GM18505 (cell line): ENCODE measurements around the gene JMJD8.
"Not testable (repeated sequence)": the region's sequence is repeated elsewhere in the genome, so short reads cannot be mapped to it uniquely, and the experiment has no call there.

Source experiments
- ATAC-seq: cut with Tn5 transposase; IDR thresholded peaks from one replicate; pipeline ENCODE4 v1.9.1; 2021; ENCODE audit not compliant: unreplicated experiment
- POLR2A ChIP-seq: IDR thresholded peaks from 4 replicates; pipeline ENCODE4 v1.6.1; 2011; ENCODE audit warnings: borderline replicate concordance; ENCODE audit not compliant: insufficient read depth, insufficient read length; ENCODE audit errors: extremely low read depth

Gene JMJD8

DNA sequence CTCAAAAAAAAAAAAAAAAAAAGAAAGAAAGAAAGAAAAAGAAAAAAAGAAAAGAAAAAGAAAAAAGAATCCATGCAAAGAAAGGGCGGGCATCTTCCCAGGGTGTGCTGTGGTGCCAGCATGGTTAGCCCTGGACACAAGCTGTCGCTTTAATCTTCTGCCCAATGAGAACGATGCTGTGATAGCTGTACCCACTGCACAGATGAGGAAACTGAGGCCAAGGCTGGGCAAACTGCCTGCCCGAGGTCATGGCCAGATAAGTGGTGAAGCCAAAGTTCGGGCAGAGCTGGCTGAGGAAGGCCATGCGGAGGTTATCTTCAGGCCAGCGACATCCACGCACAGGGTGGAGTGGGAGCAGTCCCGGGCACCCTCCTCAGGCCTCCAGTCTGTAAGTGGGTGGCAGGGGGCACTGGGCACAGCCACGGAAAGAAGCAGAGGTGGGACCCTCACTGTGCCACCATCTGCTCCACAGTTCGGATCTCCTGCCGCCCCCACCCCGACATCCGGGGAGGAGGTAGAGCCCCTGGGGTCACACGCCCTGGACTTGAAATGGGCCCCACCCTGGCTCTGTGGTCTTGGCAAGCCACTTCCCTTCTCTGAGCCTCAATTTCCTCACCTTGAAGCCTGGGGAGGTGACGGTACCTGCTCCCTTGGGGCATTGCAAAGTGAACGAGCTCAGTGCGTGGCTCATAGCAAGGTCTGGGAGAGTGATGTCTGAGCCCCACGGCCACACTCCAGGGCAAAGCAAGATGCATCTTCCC is 15.0 kb upstream of the JMJD8 start:
- no peak for ATAC-seq
- no peak for TF ChIP-seq POLR2A

DNA sequence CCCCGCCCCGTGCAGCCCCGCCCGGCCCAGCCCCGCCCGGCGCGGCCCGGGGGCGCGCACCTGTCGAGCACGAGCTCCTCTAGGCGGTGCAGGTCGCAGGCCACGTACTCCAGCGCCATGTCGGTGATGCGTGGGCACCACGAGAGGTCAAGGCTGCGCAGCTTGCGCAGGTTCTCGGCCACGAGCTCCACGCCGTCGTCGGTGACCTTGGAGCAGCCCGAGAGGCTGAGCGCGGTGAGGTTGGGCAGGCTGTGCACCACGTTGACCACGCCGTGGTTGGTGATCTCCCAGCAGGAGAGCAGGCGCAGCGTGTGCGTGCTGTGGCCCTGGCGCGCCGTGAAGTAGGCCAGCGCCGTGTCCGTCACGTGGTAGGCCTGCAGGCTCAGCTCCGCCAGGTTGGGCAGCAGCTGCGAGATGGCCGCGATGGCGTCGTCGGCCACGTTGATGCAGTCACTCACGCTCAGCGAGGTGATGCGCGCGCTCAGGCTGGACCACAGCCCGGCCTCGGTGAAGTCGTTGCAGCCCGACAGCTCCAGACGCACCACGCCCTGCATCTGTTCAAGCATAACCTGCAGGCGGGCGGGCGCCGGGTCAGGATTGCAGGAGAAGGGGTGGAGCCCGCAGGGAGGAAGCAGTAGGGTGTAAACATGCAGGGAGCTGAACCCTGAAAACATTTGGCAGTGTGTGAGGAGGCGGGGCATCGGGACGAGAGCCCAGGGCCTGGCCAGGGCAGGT is 11.4 kb upstream of the JMJD8 start:
- ATAC-seq = no peak
- no peak for TF ChIP-seq POLR2A

- no peak for TF ChIP-seq POLR2A
- no peak for ATAC-seq
Measured at GRCh38 chr16:694863-695354, 10.8 kb upstream of the JMJD8 start.

DNA sequence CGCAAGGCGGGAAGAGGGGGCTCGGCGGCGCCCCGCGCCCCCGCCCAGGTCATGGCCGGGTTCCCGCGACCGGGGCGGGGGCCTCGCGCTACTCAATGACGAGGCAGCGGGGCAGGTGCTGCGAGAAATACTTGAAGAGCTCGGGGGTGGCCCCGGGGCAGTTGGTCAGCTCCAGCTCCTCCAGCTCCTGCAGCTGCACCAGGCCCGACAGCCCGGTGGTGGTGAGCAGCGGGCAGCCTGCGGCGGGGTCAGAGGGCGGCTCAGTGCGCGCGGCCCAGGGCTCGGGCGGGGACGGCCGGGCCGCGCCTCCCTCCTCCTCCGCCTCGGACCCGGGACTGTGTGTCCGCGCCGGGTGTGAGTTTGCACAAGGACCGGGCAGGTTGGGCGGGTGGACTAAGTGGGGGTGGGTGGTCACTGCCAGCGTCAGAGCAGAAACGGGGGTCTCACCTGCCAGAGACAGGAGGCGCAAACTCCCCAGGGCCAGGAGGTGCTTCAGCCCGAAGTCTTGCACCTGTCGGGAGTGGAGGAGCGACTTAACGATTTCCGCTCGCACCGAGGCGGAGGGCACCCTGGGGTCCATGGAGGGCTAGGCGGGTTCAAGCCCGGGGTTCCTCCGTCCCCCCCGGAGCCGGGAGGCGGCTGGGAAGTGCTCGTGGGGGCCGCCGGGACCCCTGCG is 10.2 kb upstream of the JMJD8 start:
- no peak for ATAC-seq
- no peak for TF ChIP-seq POLR2A

DNA sequence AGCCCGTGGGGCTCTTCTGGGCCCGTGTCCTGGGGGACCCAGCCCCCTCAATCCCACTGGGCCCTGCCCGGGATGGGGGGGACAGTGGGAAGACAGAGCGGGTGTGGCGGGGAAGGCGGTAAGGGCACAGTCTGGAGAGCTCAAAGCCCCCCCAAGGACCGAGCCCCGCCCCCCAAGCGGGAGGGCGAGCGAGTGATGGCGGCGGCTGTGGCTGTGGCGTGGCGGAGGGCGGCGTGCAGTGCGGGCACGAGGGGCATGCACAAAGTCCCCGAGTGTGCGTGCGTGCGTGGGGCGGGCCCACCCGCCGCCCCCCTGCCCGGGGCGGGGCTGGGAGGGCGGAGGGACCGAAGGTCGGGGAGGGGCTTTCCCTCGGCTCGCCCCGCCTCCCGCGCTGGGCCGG is 9.6 kb upstream of the JMJD8 start:
- ATAC-seq = no peak
- no peak for TF ChIP-seq POLR2A

DNA sequence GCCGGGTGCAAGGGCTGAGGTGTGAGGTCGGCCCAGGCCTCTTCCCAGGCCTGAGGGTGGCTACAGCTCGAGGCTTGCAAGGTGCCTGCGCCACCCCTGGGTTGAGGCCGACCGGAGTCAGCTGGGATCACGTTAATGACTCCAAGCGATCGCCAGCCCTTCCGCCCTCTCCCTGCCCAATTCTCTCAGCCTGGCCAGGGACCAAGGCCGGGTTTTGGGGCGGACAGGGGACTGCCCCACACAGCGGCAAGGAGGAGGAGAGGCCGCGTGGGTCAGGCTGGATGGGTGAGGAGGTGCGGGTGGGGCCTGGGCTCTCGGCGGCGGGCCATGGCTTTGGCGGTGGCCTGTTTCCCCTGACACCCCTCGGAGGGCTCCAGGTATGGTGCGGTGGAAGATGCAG is 9.2 kb upstream of the JMJD8 start:
- no peak for TF ChIP-seq POLR2A
- no peak for ATAC-seq

DNA sequence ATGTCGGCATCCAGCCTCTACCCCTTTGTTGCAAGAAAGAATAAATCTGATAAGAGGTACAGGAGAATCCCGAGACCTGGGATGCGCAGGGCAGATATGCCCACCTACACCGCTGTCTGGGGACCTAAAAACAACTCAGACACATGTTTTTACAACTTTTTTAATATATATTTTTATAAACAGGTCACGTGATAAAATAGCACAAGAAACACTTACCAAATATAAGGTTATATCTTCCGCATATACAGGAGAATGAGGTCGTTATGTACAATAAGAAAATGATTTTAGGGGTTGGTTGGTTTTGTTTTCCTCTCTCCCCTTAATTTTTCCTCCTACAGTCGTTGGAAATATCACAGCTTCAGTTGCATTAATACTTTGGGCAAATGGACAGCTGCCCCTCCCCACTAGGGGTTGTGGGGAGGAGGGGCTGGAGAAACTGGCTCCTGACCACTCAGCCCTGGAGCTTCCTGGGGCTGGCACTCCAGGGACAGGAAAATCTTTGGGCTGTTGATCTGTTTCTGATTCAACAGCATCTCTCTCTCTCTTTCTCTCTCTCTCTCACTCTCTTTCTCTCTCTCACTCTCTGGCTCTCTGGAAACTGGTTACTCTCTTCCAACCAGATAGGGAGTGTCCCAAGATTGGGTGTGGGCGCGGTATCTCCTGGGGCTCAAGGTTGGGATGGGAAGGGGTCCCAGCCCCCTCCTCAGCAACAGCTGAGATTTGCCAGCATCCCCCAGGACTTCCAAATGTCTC is 8.4 kb upstream of the JMJD8 start:
- ATAC-seq = no peak
- no peak for TF ChIP-seq POLR2A

DNA sequence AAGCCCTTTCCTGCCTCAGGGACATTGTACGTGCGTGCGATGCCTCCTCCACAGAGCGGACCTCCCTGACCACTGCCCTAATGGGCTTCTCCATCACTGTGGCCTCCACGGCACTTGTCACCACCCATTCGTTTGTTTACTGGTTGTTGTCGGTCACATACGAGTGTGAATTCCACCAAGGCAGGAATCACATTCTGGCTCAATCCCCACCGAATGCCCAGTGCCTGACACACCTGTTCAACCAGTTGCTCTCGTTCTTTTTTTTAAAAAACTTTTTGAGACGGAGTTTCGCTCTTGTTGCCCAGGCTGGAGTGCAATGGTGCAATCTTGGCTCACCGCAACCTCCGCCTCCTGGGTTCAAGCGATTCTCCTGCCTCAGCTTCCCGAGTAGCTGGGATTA is 7.1 kb upstream of the JMJD8 start:
- ATAC-seq = not testable (repeated sequence)

- ATAC-seq = no peak
- TF ChIP-seq POLR2A = peak; percentile 21
Measured at GRCh38 chr16:689175-689897, 5.2 kb upstream of the JMJD8 start.

- ATAC-seq = no peak
- TF ChIP-seq POLR2A = no peak
Measured at GRCh38 chr16:687499-687898, 3.4 kb upstream of the JMJD8 start.

GRCh38 chr16:686459-687260 is 2.5 kb upstream of the JMJD8 start:
- no peak for ATAC-seq

DNA sequence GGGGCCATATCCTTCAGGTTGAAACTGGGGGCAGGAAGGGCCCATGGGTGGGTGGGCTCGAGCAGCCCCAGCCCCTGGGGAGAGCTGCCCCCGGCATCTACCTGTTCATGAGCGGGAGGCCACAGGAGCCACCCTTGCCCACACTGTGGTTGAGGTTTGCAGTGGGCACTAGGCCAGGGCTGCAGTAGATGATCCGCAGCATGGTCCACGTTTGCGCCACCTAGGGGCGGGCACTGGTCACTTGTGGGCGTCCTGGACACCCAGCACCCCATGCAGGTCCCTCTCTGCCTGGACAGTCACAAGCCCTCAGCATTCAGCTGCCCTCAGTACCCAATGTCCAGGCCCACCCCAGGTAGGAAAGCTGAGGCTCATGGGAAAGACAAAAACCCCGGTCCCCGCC is 1.8 kb upstream of the JMJD8 start:
- TF ChIP-seq POLR2A = no peak
- no peak for ATAC-seq

More at GRCh38 chr16:686459-687260, 2.5 kb upstream of the JMJD8 start:
- TF ChIP-seq POLR2A = no peak

DNA sequence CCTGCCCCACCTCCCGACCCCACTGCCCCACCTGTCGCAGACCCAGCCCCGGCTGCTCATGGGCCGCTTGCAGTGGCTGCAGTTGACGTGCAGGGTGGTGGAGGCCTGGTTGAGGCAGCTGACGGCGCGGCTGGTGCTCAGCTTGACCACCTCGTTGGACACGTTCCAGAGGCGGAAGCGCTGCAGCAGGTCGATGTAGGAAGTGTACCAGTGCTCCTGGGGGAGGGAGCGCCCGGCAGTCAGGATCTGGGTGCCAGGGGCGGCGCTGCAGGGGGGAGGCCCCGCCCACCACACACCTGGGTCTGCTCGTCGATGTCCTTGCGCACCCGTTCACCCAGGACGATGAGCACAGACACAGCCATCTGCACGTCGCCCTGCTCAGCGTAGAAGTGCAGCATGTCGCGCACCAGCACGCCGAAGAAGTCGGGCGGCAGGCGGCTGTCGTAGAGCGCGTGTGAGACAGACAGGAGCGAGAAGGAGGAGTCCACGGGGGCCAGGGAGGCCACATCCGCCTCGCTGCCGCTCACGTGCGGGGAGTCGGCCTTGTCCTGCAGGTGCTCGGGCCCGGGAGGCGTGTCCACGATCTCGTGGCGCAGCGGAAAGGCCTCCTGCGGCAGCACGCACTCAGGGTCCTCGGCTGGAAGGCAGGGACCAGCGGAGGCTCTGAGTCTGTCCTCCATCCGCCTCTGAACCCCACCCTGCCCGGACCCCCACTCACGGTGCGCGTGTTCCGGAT is 995 bp upstream of the JMJD8 start:
- TF ChIP-seq POLR2A = no peak
- ATAC-seq = no peak
